ELF-1 (cell line): Measurements from ENCODE around the gene PLD2.
"Not testable (repeated sequence)": the region's sequence is repeated elsewhere in the genome, so short reads cannot be mapped to it uniquely, and the experiment has no call there.

ENCODE experiments used
- DNase-seq: peaks from one replicate; pipeline ENCODE4 v3.0.0-alpha.2; 2016; ENCODE audit warnings: low read depth, low spot score

PLD2 gene

GRCh38 chr17:4789951-4790704, 16.8 kb upstream of the PLD2 start:
- peak; percentile 88 for DNase-seq

DNA sequence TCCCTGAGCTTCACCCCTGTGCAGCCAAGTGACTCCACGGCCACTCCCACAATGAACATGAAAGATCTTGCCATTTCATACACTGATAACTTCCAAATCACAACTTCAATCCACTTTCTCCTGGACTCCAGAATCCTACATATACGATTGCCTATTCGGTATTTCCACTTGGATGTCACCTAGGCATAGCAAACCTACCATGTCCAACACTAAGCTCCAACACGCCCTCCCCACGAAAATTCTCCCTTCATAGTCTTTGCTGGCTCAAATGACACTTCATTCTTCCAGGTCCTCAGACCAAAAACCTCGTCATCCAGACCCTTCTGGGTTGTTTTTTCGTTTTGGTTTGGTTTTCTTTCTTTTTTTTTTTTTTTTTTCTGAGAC, 16.3 kb upstream of the PLD2 start:
- no peak for DNase-seq

GRCh38 chr17:4795168-4795567, 11.8 kb upstream of the PLD2 start:
- no peak for DNase-seq

- DNase-seq: peak; percentile 49
Measured at GRCh38 chr17:4796552-4796920, 10.4 kb upstream of the PLD2 start.

GRCh38 chr17:4800462-4801196, 6.3 kb upstream of the PLD2 start:
- DNase-seq: no peak

DNA sequence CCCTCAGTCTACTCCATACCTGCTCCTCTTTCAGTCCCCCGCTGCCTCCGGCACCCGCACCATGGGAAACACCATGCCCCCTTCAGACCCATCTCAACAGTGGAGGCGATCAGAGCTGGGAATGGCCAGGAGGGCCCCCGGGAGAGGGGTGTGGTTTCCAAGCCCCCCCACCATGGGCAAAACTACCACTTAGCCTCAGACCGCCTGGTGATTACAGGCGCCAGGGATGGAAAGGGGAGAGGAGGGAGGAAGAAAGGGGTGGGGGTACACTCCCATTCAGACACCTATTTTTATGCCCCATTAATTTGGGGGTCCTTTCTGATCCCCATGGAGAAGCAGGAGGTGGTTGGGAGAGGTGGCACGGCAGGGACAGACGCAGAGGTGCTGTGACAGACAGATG, 4.7 kb upstream of the PLD2 start, which contains the start of gene C17orf114:
Gene C17orf114 (minus strand): TSS at position 101 of the 400 bp plus-strand sequence.
- DNase-seq: no peak

DNA sequence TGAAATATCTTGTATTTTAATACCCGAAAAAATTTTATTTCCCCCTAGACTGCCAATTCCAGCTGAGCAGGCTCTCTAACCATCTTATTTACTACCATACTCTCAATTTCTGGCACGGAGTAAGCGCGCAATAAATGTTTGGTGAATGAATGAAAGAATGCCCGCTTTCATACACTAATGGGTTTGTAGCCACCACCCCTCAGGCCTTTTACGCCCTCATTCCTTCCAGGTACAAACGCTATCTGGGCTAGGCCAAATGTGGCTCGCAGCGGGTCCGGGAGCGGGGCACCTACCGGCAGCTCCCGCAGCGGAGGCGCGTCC, 536 bp upstream of the PLD2 start:
- DNase-seq: peak; percentile 27

DNA sequence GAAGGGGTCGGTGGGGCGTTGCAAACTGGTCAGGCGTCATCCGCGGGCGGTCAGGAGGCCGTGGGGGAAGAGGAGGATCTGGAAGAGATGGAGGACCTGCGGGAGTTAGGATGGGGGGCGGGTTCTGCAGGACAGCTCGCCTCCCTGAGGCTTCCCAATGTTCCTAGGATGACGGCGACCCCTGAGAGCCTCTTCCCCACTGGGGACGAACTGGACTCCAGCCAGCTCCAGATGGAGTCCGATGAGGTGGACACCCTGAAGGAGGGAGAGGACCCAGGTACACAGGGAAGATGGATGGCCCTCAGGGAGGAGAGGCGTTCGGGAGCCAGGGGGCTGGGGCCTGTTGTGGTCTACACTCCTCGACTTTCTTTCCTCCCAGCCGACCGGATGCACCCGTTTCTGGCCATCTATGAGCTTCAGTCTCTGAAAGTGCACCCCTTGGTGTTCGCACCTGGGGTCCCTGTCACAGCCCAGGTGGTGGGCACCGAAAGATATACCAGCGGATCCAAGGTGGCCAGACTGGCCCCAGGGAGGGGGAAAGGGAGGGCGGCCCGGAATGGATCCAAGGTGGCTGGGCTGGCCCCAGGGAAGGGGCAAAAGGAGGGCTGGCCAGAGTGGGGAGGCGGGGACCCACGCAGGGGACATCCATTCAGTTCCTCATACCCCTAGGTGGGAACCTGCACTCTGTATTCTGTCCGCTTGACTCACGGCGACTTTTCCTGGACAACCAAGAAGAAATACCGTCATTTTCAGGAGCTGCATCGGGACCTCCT, 839 bp downstream of the PLD2 start:
- peak; percentile 20 for DNase-seq

DNA sequence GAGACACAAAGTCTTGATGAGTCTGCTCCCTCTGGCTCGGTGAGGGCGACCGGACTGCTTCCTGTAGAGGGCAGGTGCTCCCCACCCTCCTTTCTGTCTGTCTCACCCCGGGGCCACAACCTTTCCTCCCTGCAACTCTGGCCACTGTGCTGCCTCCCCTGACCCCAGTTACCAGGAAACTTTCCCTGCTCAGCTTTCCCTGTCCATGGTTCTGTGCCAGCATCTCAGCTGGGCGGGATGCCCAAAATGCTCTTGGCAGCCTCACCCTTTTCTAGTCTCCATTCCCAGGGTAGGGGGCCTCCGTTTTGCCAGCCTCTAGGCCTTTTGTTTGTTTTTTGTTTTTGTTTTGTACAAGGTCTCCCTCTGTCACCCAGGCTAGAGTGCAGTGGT, 1.4 kb downstream of the PLD2 start:
- peak; percentile 12 for DNase-seq

- DNase-seq: no peak
Measured at GRCh38 chr17:4810696-4811290, 3.8 kb downstream of the PLD2 start.

DNA sequence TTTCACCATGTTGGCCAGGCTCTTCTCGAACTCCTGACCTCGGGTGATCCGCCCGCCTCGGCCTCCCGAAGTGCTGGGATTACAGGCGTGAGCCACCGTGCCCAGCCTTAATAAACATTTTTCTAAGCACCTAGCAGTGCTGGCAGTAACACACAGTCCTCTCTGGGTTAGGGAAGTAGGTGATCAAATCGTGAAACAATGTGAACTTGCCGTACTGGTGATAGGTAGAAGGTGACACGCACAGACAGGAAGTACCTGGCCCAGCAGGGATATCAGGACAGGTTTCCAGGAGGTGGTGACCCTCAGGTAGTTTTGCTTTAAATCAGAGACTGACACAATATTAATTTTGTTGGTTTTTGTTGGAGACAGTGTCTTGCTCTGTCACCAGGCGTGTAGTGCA, 4.5 kb downstream of the PLD2 start:
- DNase-seq: no peak

GRCh38 chr17:4812690-4813089, 5.7 kb downstream of the PLD2 start:
- no peak for DNase-seq

DNA sequence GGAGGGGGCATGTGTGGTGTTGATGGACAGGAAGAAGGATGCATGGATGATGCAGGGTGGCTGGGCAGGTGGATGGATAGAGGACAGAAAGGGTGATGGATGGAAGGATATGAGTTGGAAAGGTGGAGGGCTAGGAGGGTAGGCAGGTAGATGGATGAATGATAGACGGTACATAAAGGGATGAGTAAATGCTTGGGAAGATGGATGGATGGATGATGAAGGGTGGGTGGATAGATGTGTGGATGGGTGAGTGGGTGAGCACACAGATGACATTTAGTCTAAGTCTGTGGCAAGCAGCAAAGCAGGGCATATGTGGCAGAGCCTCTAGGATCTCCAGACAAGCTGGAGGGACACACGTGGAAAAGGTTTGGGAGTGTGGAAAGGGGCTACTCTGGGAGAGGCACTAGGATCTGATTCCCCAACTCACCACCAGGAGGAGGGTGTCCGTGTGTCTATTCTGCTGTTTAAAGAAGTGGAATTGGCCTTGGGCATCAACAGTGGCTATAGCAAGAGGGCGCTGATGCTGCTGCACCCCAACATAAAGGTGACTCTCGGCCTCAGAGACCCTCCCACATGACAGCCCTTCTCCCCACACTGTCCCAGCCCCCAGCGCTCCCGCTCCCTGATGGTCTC, 8.2 kb downstream of the PLD2 start:
- no peak for DNase-seq

GRCh38 chr17:4816826-4817225, 9.9 kb downstream of the PLD2 start:
- no peak for DNase-seq

DNA sequence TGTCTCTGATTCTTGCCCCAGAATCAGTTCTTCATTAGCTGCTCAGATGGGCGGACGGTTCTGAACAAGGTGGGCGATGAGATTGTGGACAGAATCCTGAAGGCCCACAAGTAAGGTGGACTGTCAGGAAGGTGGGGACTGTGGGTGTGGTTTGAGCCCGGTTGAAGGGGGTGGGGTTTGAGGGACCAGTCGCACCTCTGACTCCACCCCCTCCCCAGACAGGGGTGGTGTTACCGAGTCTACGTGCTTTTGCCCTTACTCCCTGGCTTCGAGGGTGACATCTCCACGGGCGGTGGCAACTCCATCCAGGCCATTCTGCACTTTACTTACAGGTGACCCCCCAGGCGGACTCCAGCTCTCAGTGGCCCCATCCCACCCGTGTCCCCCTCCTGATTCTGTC, 11.3 kb downstream of the PLD2 start:
- peak; percentile 19 for DNase-seq

DNA sequence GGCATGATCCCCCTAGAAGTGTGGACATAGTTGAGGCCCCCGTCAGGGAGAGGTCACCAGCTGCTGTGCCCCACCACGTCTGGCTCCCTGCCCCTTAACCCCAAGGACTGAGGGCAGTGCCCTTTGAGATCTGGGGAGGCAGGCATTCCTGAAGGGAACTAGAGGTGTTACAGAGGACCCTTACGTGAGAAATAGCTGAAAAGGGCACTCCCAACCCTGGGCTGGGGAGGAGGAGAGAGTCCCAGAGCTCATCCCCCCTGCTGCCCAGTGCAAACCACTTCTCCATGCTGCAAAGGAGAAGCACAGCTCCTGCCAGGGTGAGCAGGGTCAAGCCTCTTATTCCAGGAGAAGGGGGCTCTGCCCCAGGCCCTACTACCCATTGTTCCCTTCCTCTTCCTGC, 15.9 kb downstream of the PLD2 start:
- no peak for DNase-seq

- DNase-seq: no peak
Measured at GRCh38 chr17:4823373-4824089, 16.6 kb downstream of the PLD2 start.

DNA sequence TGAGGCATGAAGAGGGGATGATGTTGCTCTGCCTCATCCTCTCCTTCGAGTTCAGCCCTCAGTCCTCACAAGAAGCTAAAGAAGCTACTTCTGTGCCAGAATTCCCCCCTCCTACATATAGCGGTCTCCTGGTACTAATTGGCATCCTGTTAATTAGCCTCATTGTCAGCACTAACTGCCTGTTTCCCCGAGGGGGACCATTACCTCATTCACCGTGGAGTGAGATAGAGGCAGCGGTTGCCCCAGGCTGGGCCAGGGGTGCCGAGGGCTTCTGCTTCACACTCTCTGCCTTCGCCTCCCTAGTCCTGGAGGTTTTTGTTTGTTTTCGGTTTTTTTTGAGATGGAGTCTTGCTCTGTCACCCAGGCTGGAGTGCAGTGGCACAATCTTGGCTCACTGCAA, 20.4 kb downstream of the PLD2 start:
- DNase-seq: peak; percentile 78

- DNase-seq: not testable (repeated sequence)
Measured at GRCh38 chr17:4832829-4833177, 25.9 kb downstream of the PLD2 start.

- peak; percentile 93 for DNase-seq
Measured at GRCh38 chr17:4833178-4833940, 26.4 kb downstream of the PLD2 start, which contains the start of gene MINK1. Gene MINK1 (plus strand): TSS chr17:4833340. CDS start chr17:4833584, 244 bp downstream.
